ENCODE data around the gene SPINT3. TPM values are rescaled to one million over a fixed set of nuclear protein-coding genes. Genes with fewer than 3 reads are reported as not detected.

Gene SPINT3
- total RNA-seq, 1 experiment from 2014 or later = not detected

- TF ChIP-seq, protein P1, sequence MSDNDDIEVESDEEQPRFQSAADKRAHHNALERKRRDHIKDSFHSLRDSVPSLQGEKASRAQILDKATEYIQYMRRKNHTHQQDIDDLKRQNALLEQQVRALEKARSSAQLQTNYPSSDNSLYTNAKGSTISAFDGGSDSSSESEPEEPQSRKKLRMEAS (IDR thresholded peaks at IDR 0.05) = no peak
- TF ChIP-seq FOSL1 (IDR thresholded peaks at IDR 0.05; ENCODE audit: low read depth) (no peak), EZH2 (IDR thresholded peaks at IDR 0.05) (no peak)
Measured at GRCh38 chr20:45539382-45539781, 24.0 kb upstream of the SPINT3 start, which contains the start of gene WFDC6 (continued).

DNA sequence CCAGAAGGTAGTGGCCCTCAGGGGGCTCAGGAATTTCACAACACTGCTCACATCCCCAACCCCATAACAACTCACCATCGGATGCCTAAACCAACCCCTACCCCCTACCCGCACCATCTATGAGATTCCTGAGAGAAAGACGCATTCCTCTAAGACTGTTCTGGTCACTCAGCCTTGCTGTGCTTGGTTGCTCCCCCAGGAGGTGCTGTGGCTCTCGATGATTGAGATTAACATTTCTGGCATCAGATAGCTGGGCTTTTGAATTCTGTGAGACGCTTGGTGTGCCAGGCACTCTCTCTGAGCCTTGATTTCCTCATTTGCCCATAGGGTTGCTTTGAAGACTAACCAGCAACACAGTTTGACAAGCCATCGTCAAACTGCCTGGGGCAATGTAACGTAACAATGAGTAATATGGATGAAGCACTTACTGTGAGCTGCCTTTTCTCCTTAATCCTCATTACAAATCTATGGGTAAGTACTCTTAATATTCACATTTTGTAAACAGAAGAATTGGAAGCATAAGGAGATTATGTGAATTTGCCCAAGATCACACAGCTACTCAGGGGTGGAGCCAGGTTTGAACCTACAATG lies 22.9 kb upstream of the SPINT3 start:
- Histone ChIP-seq H3K9me2 (ENCODE audit: insufficient read depth) (no peaks in the 10 kb centered on the region), H3K27me3 (ENCODE audit: insufficient read depth, low read length) (peaks cover 65% of the 10 kb centered on the region), H3K4me2 (ENCODE audit: low read length) (no peak overlapping the region), H3K36me3 (ENCODE audit: control insufficient read depth in 1 of 2, insufficient read depth in 2 of 2, low read length in 2 of 2) (no peaks in the 10 kb centered on the region), H3K9ac (ENCODE audit: low read length) (no peak overlapping the region), H4K20me1 (ENCODE audit: insufficient read depth) (no peaks in the 10 kb centered on the region), H2AFZ (ENCODE audit: low read depth, low read length, poor library complexity, severe bottlenecking) (no peak overlapping the region), H3K27ac (ENCODE audit: low read depth, low read length) (no peak overlapping the region), H3K9me3 (ENCODE audit: control insufficient read depth in 1 of 2, insufficient read depth in 1 of 2, low read depth in 1 of 2, low read length in 2 of 2) (no peaks in the 10 kb centered on the region), H3K4me3 (replicated peaks in 1 of 2; ENCODE audit: low read depth in 1 of 2, low read length in 2 of 2) (no peak overlapping the region), H3K4me1 (ENCODE audit: control insufficient read depth in 1 of 2, insufficient read depth in 2 of 2, low read length in 2 of 2) (no peaks in the 10 kb centered on the region), H3K79me2 (ENCODE audit: insufficient read depth, low read length) (no peaks in the 10 kb centered on the region)
- TF ChIP-seq FOSL1 (IDR thresholded peaks at IDR 0.05; ENCODE audit: low read depth) (no peak), CTCF (IDR thresholded peaks at IDR 0.05 in 2 of 3, conservative IDR thresholded peaks at IDR 0.05 in 1 of 3; ENCODE audit: borderline replicate concordance in 1 of 3, insufficient read depth in 1 of 3, low read depth in 2 of 3, low read length in 2 of 3) (peak in 2 of 3 experiments; percentile 36 to 42; a peak in 4 of 6 replicates)
- BruUV-seq (replicated peaks) = no TSS peak
- ChIA-PET POLR2A (no interaction called here), CTCF (interaction anchor here (1.2 kb wide), 1 partner anchor 232 kb away, joined by 13 read pairs; no protein-coding TSS in a partner anchor), RAD21 (ENCODE audit: low non-redundant PET in 1 of 2, low total read pairs in 2 of 2, uncharacterized antibody in 2 of 2, unreplicated experiment in 2 of 2) (no interaction called here)
- ATAC-seq (no peak), DNase-seq (ENCODE audit: low read depth, low spot score) (no peak)
- intact Hi-C loops (cut with micrococcal nuclease) = no loop called here

DNA sequence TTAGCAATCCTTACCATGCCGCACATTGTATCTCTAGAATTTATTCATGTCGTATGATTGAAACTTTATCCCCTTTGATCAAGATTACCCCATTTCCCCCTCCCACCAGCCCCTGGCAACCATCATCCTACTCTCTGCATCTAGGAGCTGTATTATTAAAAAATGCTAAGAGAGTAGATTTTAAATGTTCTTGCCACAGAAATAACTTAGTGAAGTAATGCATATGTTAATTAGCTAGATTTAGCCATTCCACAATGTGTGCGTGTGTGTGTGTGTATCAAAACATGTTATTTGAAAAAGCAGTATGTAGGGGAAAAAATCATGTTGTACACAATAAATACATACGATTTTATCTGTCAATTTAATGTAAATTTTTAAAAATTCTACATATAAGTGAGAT lies 11.9 kb upstream of the SPINT3 start:
- DNase-seq (ENCODE audit: low read depth, low spot score) (no peak), ATAC-seq (no peak)
- no peak overlapping the region for H3K4me3 ChIP-seq (replicated peaks in 1 of 2; ENCODE audit: low read depth in 1 of 2, low read length in 2 of 2)
- ChIA-PET CTCF (no interaction called here), RAD21 (ENCODE audit: low non-redundant PET in 1 of 2, low total read pairs in 2 of 2, uncharacterized antibody in 2 of 2, unreplicated experiment in 2 of 2) (no interaction called here), POLR2A (no interaction called here)
- H3K9me2 ChIP-seq (ENCODE audit: insufficient read depth) = no peaks in the 10 kb centered on the region
- H3K79me2 ChIP-seq (ENCODE audit: insufficient read depth, low read length) = no peaks in the 10 kb centered on the region
- no peak overlapping the region for H3K4me2 ChIP-seq (ENCODE audit: low read length)
- intact Hi-C loops (cut with micrococcal nuclease) = no loop called here
- H3K9ac ChIP-seq (ENCODE audit: low read length) = no peak overlapping the region
- no peak overlapping the region for H3K27ac ChIP-seq (ENCODE audit: low read depth, low read length)
- no peak overlapping the region for H2AFZ ChIP-seq (ENCODE audit: low read depth, low read length, poor library complexity, severe bottlenecking)
- no peaks in the 10 kb centered on the region for H3K9me3 ChIP-seq (ENCODE audit: control insufficient read depth in 1 of 2, insufficient read depth in 1 of 2, low read depth in 1 of 2, low read length in 2 of 2)
- no peaks in the 10 kb centered on the region for H4K20me1 ChIP-seq (ENCODE audit: insufficient read depth)
- BruUV-seq (replicated peaks) = no TSS peak
- no peaks in the 10 kb centered on the region for H3K36me3 ChIP-seq (ENCODE audit: control insufficient read depth in 1 of 2, insufficient read depth in 2 of 2, low read length in 2 of 2)
- no peaks in the 10 kb centered on the region for H3K4me1 ChIP-seq (ENCODE audit: control insufficient read depth in 1 of 2, insufficient read depth in 2 of 2, low read length in 2 of 2)
- peaks cover 36% of the 10 kb centered on the region for H3K27me3 ChIP-seq (ENCODE audit: insufficient read depth, low read length)
- no peak for TF ChIP-seq POLR2A (IDR thresholded peaks at IDR 0.05; ENCODE audit: borderline replicate concordance, extremely low read depth, insufficient read depth, insufficient read length)
- TF ChIP-seq ZFX (IDR thresholded peaks at IDR 0.05) = no peak
- no peak for TF ChIP-seq CEBPB (IDR thresholded peaks at IDR 0.05; ENCODE audit: low read depth)
- no peak for TF ChIP-seq SRF (IDR thresholded peaks at IDR 0.05; ENCODE audit: low read depth)
- no peak for TF ChIP-seq JUND (IDR thresholded peaks at IDR 0.05)
- no peak for TF ChIP-seq EZH2 (IDR thresholded peaks at IDR 0.05)
- TF ChIP-seq, protein P2, sequence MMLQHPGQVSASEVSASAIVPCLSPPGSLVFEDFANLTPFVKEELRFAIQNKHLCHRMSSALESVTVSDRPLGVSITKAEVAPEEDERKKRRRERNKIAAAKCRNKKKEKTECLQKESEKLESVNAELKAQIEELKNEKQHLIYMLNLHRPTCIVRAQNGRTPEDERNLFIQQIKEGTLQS (IDR thresholded peaks at IDR 0.05) = no peak
- TF ChIP-seq YY1 (IDR thresholded peaks at IDR 0.05; ENCODE audit: extremely low read depth, insufficient replicate concordance, low read depth, low read length) = no peak
- no peak for TF ChIP-seq RAD21 (IDR thresholded peaks at IDR 0.05; ENCODE audit: low read depth)
- no peak for TF ChIP-seq EZH2phosphoT487 (IDR thresholded peaks at IDR 0.05; ENCODE audit: borderline replicate concordance)
- no peak for TF ChIP-seq SP1 (IDR thresholded peaks at IDR 0.05; ENCODE audit: low read depth)
- TF ChIP-seq EGR1 (IDR thresholded peaks at IDR 0.05; ENCODE audit: low read depth) = no peak

Measured in HCT116 (cell line).